Heart left ventricle (tissue), 13 donors: Measurements from ENCODE around the gene EIF4G3.

Experiments
- CTCF ChIP-seq, 12 donors: fragments of 200-600 bp; sonication (generic) in 4 of 12; IDR thresholded peaks; one replicate each; pipeline versions ENCODE4 v1.5.0 to v1.8.0; 2018 to 2022; ENCODE audit warnings: antibody characterized with exemption in 12 of 12, mild to moderate bottlenecking in 5 of 12
- POLR2A ChIP-seq, 2 donors: fragments of 450-650 bp; IDR thresholded peaks; one replicate each; pipeline ENCODE4 v1.6.1; 2017; ENCODE audit warnings: antibody characterized with exemption in 2 of 2, mild to moderate bottlenecking in 2 of 2, moderate library complexity in 2 of 2
- donor health status: ischemic (EF 13 %, LVEDD 7.1; RV severe dilation, severe dysfunction).
- donor health status: DM: no; HTN: yes; CAD: no.
- donor health status: DM: no; HTN: no; CAD: no.
- donor health status: ischemic (EF 25% LVEDD 6.9; RV normal size, moderate dysfunction).
- donor health status: ischemic (EF 25% LVEDD 5.7; RV mildly dilated, moderate dysfunction).
- donor health status: ischemic (EF 35%, LVEDD 5.7; RV mildly dilated, moderate dysfunction).
- donor health status: nonischemic (EF 11% LVEDD 7.7; RV severe dilation, severe dysfunction).
- donor health status: DM: yes; HTN: yes; CAD: no.
- donor health status: PGD.
- donor health status: ischemic (EF 29% LVEDD 5.4; RV normal size, mild dysfunction).
- donor health status: nonischemic (EF 23%, LVEDD 6.1; RV moderate dilation, normal function).

- TF ChIP-seq CTCF (IDR thresholded peaks at IDR 0.05) (no peak), POLR2A (IDR thresholded peaks at IDR 0.05) (no peak)
Observed at GRCh38 chr1:20913242-20913641, 263.5 kb downstream of the EIF4G3 start.
